K562 (cell line): ENCODE data around the gene ARID3A. TPM values are rescaled to one million over a fixed set of nuclear protein-coding genes. Genes with fewer than 3 reads are reported as not detected.
A peak's percentile ranks its signal among the peaks of the same experiment; 100 is the strongest.

Experiments
- ATF7 ChIP-seq: fragments of 450-650 bp; IDR thresholded peaks from 2 replicates; pipeline ENCODE4 v1.7.1; 2014; ENCODE audit warnings: mild to moderate bottlenecking, moderate library complexity
- CREBBP ChIP-seq: IDR thresholded peaks from one replicate; pipeline ENCODE4 v1.6.1; 2012; ENCODE audit warnings: low read depth, mild to moderate bottlenecking, control low read depth, inconsistent platforms, low read length
- HMGN3 ChIP-seq: IDR thresholded peaks from 2 replicates; pipeline ENCODE4 v1.6.1; 2011; ENCODE audit warnings: borderline replicate concordance, low read depth, mild to moderate bottlenecking, mixed read lengths, low read length; ENCODE audit not compliant: insufficient read length; ENCODE audit errors: extremely low read depth
- JUN ChIP-seq, 2 experiments: sonication (generic) in 1 of 2; formaldehyde crosslinking in 1 of 2; IDR thresholded peaks; 2 replicates each; pipeline versions ENCODE4 v1.6.1 to v1.8.0; 2012 to 2022; ENCODE audit warnings: borderline replicate concordance in 2 of 2, mild to moderate bottlenecking in 2 of 2, improper control_type of control experiment in 1 of 2, low read depth in 1 of 2, low read length in 1 of 2, missing genetic modification reagents in 1 of 2
- MYBL2 ChIP-seq, 2 experiments: fragments of 450-650 bp in 1 of 2; sonication (generic) in 1 of 2; formaldehyde crosslinking in 1 of 2; IDR thresholded peaks; 2 replicates each; pipeline versions ENCODE4 v1.6.1 to v1.8.1; 2017 to 2022; ENCODE audit warnings: borderline replicate concordance in 1 of 2, inconsistent platforms in 1 of 2, low read depth in 1 of 2, mild to moderate bottlenecking in 1 of 2, missing genetic modification reagents in 1 of 2, moderate library complexity in 1 of 2
- RBFOX2 ChIP-seq: fragments of 200-400 bp; formaldehyde crosslinking; IDR thresholded peaks from 2 replicates; pipeline ENCODE4 v1.6.1; 2017; ENCODE audit warnings: low read depth, mild to moderate bottlenecking, low read length, moderate library complexity
- SIX5 ChIP-seq, 2 experiments: IDR thresholded peaks; 2 replicates each; pipeline ENCODE4 v1.6.1; 2011; ENCODE audit warnings: low read length in 2 of 2, borderline replicate concordance in 1 of 2, low read depth in 1 of 2, mild to moderate bottlenecking in 1 of 2, moderate library complexity in 1 of 2; ENCODE audit not compliant: insufficient read depth in 1 of 2
- SREBF1 ChIP-seq: fragments of 150-350 bp; IDR thresholded peaks from 2 replicates; pipeline ENCODE4 v1.6.1; 2014; ENCODE audit warnings: antibody characterized with exemption, low read depth, low read length, borderline replicate concordance
- ZFP30 ChIP-seq: fragments of 250-450 bp; sonication (Bioruptor Pico); IDR thresholded peaks from 2 replicates; pipeline ENCODE4 v1.8.0; 2022; ENCODE audit warnings: moderate library complexity, mild to moderate bottlenecking, inconsistent platforms, borderline replicate concordance
- ZFP36 ChIP-seq: fragments of 150-350 bp; IDR thresholded peaks from 2 replicates; pipeline ENCODE4 v1.6.1; 2018; ENCODE audit warnings: low read length, low read depth; ENCODE audit not compliant: partially characterized antibody
- ZNF224 ChIP-seq: sonication (generic); formaldehyde crosslinking; IDR thresholded peaks from 2 replicates; pipeline ENCODE4 v1.8.0; 2022; ENCODE audit warnings: mild to moderate bottlenecking, missing genetic modification reagents
- polyA plus RNA-seq, 8 experiments: library from polyadenylated mRNA; depleted of rRNA in 4 of 8; stranded (reverse) in 5 of 8; unstranded in 3 of 8; fragments of >200 nt; fragmentation: Nextera tagmentation in 2 of 8; fragmentation: Illumina TruSeq in 1 of 8; extraction: Ambion mirVana in 2 of 8; extraction: Trizol in 1 of 8; gene quantifications; 2 replicates each; pipeline versions ENCODE4 v1.2.1 to v1.2.3, GENCODE V29; 2011 to 2014; ENCODE audit warnings: inconsistent platforms in 1 of 8, missing spikeins in 1 of 8
- total RNA-seq, 7 experiments: library from RNA; depleted of rRNA in 6 of 7; stranded (reverse); fragments of >200 nt in 6 of 7; fragmentation: Illumina TruSeq in 2 of 7; extraction: Trizol in 2 of 7; gene quantifications; 2 replicates each; pipeline versions ENCODE4 v1.2.1 to v1.2.3, GENCODE V29; 2011 to 2021; ENCODE audit warnings: low replicate concordance in 1 of 7
- TF ChIP-seq, protein P1 (sequence below): fragments of 250-450 bp; sonication (Bioruptor Pico); IDR thresholded peaks from 2 replicates; pipeline ENCODE4 v1.9.0; 2021; ENCODE audit warnings: mild to moderate bottlenecking, inconsistent platforms
- TF ChIP-seq, protein P2 (sequence below), 2 experiments: fragments of 450-650 bp in 1 of 2; sonication (generic) in 1 of 2; formaldehyde crosslinking in 1 of 2; IDR thresholded peaks in 1 of 2; conservative IDR thresholded peaks in 1 of 2; 2 replicates each; pipeline versions ENCODE4 v1.6.1 to v1.8.1; 2016 to 2023; ENCODE audit warnings: mild to moderate bottlenecking in 2 of 2, moderate library complexity in 2 of 2, inconsistent platforms in 1 of 2, missing genetic modification reagents in 1 of 2
- TF ChIP-seq, protein P3 (sequence below): sonication (generic); formaldehyde crosslinking; IDR thresholded peaks from 2 replicates; pipeline ENCODE4 v1.8.0; 2022; ENCODE audit warnings: mild to moderate bottlenecking, missing genetic modification reagents, borderline replicate concordance
- TF ChIP-seq, protein P4 (sequence below): sonication (generic); formaldehyde crosslinking; IDR thresholded peaks from 2 replicates; pipeline ENCODE4 v1.9.0; 2022; ENCODE audit warnings: mild to moderate bottlenecking, missing genetic modification reagents
- TF ChIP-seq, protein P5 (sequence below): fragments of 250-450 bp; sonication (Bioruptor Pico); IDR thresholded peaks from 2 replicates; pipeline ENCODE4 v1.4.0; 2020

ARID3A gene
- total and polyA plus RNA-seq, 9 of the 15 experiments (the other 6 are each of a cell fraction or from before 2014, with no cell fraction given) = 1.4 to 118 (median 31.2) TPM

DNA sequence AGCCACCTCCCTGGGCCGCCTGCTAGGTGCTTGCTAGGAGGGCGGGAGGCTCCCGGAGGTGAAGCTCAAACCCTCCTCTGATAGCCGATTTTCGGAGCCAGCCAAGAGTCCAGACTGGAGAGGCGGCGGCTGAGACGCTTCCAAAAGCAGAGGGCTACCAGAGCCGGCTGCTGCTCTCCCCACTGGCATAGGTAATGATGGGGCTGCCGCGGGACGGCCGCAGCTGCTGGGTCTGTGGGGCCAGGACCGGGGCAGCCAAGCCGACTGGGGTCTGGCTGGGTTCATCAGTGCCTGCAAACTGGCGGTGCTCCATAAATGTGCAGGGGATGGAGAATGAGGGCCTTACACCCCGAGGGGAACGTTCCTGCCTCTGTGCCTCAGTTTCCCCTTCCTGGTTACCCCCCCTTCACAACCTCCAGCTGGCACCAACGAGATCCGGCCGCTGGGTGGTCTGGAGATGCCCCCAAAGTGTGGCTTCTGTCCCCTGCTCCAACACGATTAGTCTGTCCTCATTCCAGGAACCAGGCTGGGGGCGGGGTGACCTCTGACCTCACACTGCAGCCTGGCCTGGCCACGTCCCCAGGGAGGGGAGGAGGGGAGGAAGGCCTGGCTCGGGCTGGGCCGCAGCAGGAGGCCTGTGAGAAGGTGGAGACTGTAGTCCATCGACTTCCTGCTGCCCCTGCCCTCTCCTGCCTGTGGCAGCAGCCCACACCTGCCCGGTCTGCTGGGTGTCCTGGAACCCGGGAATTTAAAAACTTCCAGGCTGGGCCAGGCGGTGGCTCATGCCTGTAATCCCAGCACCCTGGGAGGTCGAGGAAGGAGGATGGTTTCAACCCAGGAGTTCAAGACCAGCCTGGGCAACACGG is 54.5 kb downstream of the ARID3A start (continued):
- TF ChIP-seq, protein P1, sequence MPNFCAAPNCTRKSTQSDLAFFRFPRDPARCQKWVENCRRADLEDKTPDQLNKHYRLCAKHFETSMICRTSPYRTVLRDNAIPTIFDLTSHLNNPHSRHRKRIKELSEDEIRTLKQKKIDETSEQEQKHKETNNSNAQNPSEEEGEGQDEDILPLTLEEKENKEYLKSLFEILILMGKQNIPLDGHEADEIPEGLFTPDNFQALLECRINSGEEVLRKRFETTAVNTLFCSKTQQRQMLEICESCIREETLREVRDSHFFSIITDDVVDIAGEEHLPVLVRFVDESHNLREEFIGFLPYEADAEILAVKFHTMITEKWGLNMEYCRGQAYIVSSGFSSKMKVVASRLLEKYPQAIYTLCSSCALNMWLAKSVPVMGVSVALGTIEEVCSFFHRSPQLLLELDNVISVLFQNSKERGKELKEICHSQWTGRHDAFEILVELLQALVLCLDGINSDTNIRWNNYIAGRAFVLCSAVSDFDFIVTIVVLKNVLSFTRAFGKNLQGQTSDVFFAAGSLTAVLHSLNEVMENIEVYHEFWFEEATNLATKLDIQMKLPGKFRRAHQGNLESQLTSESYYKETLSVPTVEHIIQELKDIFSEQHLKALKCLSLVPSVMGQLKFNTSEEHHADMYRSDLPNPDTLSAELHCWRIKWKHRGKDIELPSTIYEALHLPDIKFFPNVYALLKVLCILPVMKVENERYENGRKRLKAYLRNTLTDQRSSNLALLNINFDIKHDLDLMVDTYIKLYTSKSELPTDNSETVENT = no peak
- TF ChIP-seq RBFOX2 (peak; percentile 78), CREBBP (no peak), JUN (IDR thresholded peaks at IDR 0.05; ENCODE audit: borderline replicate concordance, low read depth, low read length) (peak; percentile 45; the same call in 1 of the 2 replicates), JUN (CRISPR knock-in tag; IDR thresholded peaks at IDR 0.05; ENCODE audit: borderline replicate concordance) (peak; percentile 90; the same call in 1 of the 2 replicates), HMGN3 (peak; percentile 82), SREBF1 (no peak), ZFP36 (no peak), ZFP30 (no peak), MYBL2 (IDR thresholded peaks at IDR 0.05; ENCODE audit: low read depth) (no peak), MYBL2 (CRISPR knock-in tag; IDR thresholded peaks at IDR 0.05; ENCODE audit: borderline replicate concordance) (no peak), SIX5 (IDR thresholded peaks at IDR 0.05; ENCODE audit: borderline replicate concordance in 1 of 2, insufficient read depth in 1 of 2, low read depth in 1 of 2, low read length in 2 of 2) (no peak), ZNF224 (CRISPR knock-in tag) (no peak), ATF7 (peak; percentile 84)
- TF ChIP-seq, protein P2, sequence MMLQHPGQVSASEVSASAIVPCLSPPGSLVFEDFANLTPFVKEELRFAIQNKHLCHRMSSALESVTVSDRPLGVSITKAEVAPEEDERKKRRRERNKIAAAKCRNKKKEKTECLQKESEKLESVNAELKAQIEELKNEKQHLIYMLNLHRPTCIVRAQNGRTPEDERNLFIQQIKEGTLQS (IDR thresholded peaks at IDR 0.05) = peak; percentile 47; the same call in 1 of the 2 replicates
- TF ChIP-seq, protein P2 (CRISPR knock-in tag; conservative IDR thresholded peaks at IDR 0.05) = no peak
- TF ChIP-seq, protein P3, sequence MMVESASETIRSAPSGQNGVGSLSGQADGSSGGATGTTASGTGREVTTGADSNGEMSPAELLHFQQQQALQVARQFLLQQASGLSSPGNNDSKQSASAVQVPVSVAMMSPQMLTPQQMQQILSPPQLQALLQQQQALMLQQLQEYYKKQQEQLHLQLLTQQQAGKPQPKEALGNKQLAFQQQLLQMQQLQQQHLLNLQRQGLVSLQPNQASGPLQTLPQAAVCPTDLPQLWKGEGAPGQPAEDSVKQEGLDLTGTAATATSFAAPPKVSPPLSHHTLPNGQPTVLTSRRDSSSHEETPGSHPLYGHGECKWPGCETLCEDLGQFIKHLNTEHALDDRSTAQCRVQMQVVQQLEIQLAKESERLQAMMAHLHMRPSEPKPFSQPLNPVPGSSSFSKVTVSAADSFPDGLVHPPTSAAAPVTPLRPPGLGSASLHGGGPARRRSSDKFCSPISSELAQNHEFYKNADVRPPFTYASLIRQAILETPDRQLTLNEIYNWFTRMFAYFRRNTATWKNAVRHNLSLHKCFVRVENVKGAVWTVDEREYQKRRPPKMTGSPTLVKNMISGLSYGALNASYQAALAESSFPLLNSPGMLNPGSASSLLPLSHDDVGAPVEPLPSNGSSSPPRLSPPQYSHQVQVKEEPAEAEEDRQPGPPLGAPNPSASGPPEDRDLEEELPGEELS (CRISPR knock-in tag) = no peak
- TF ChIP-seq, protein P4, sequence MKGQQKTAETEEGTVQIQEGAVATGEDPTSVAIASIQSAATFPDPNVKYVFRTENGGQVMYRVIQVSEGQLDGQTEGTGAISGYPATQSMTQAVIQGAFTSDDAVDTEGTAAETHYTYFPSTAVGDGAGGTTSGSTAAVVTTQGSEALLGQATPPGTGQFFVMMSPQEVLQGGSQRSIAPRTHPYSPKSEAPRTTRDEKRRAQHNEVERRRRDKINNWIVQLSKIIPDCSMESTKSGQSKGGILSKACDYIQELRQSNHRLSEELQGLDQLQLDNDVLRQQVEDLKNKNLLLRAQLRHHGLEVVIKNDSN (CRISPR knock-in tag) = 0 out of 2 replicates have a peak, but pooled peaks have one; percentile 31
- TF ChIP-seq, protein P5, sequence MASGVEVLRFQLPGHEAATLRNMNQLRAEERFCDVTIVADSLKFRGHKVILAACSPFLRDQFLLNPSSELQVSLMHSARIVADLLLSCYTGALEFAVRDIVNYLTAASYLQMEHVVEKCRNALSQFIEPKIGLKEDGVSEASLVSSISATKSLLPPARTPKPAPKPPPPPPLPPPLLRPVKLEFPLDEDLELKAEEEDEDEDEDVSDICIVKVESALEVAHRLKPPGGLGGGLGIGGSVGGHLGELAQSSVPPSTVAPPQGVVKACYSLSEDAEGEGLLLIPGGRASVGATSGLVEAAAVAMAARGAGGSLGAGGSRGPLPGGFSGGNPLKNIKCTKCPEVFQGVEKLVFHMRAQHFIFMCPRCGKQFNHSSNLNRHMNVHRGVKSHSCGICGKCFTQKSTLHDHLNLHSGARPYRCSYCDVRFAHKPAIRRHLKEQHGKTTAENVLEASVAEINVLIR = peak; percentile 48; the same call in 1 of the 2 replicates
